Measurements from ENCODE around the gene ATP6V1C2.

GRCh38 chr2:10792001-10792634 lies 70.7 kb downstream of the ATP6V1C2 start:
- TF ChIP-seq CTCF (conservative IDR thresholded peaks at IDR 0.05; ENCODE audit: low read length) (no peak), EZH2phosphoT487 (IDR thresholded peaks at IDR 0.05; ENCODE audit: borderline replicate concordance) (no peak)
